Retinal pigment epithelial cell (primary cell): ENCODE data around the gene IGFBP7.

Experiments used
- DNase-seq: peaks from one replicate; pipeline ENCODE4 v3.0.0-alpha.2; 2010; ENCODE audit warnings: low read depth
- H3K4me3 ChIP-seq: 2 replicates; pipeline ENCODE4 v1.5.1; 2011; ENCODE audit warnings: mild to moderate bottlenecking, low read length, control low read depth, moderate library complexity
- CTCF ChIP-seq: conservative IDR thresholded peaks from 2 replicates; pipeline ENCODE4 v1.5.1; 2011; ENCODE audit warnings: low read depth, low read length, control low read depth, inconsistent platforms

The IGFBP7 gene

GRCh38 chr4:57020467-57021101 is 89.6 kb downstream of the IGFBP7 start:
- DNase-seq, result peak; percentile 68
- TF ChIP-seq CTCF, result no peak
- no peak overlapping the region for H3K4me3 ChIP-seq

GRCh38 chr4:57018980-57019379 is 91.2 kb downstream of the IGFBP7 start:
- no peak overlapping the region for H3K4me3 ChIP-seq
- no peak for TF ChIP-seq CTCF
- no peak for DNase-seq

GRCh38 chr4:57013543-57014120 is 96.6 kb downstream of the IGFBP7 start:
- no peak overlapping the region for H3K4me3 ChIP-seq
- TF ChIP-seq CTCF, result no peak
- DNase-seq, result no peak

- TF ChIP-seq CTCF, result no peak
- H3K4me3 ChIP-seq, result no peak overlapping the region
- DNase-seq, result no peak
Measured at GRCh38 chr4:56999751-57000150, 110.4 kb downstream of the IGFBP7 start.

- DNase-seq, result peak; percentile 96
- TF ChIP-seq CTCF, result no peak
- no peak overlapping the region for H3K4me3 ChIP-seq
Measured at GRCh38 chr4:56995525-56995924, 114.7 kb downstream of the IGFBP7 start.

GRCh38 chr4:56990109-56990905 is 119.9 kb downstream of the IGFBP7 start:
- no peak overlapping the region for H3K4me3 ChIP-seq
- DNase-seq, result no peak
- TF ChIP-seq CTCF, result no peak
